ENCODE data around the gene GKN1. TPM values are rescaled to one million over a fixed set of nuclear protein-coding genes. Genes with fewer than 3 reads are reported as not detected.

The GKN1 gene
- total and polyA plus RNA-seq, 2 donors (not counting 1 experiment from before 2014, with no cell fraction given), result not detected

- Histone ChIP-seq H3K79me2 (ENCODE audit: control insufficient read depth, insufficient read depth, low read length) (no peaks in the 10 kb centered on the region), H3K4me1 (ENCODE audit: control insufficient read depth, extremely low read depth, insufficient read depth, low read length) (no peaks in the 10 kb centered on the region), H3K27me3 (ENCODE audit: control insufficient read depth, insufficient read depth, low read length) (no peaks in the 10 kb centered on the region), H3K36me3 (ENCODE audit: control insufficient read depth, insufficient read depth, low read length) (no peaks in the 10 kb centered on the region), H3K9me3 (ENCODE audit: control insufficient read depth, insufficient read depth, low read depth, low read length) (no peaks in the 10 kb centered on the region), H2AFZ (ENCODE audit: low read length) (no peak overlapping the region), H4K20me1 (ENCODE audit: control insufficient read depth, extremely low read depth, insufficient read depth, low read length) (no peaks in the 10 kb centered on the region), H3K9ac (ENCODE audit: insufficient read depth, low read length) (no peak overlapping the region), H3K4me3 (replicated peaks in 1 of 4; ENCODE audit: control extremely low read depth in 1 of 4, insufficient read depth in 1 of 4, low read depth in 3 of 4, low read length in 4 of 4) (no peak overlapping the region), H3K4me2 (ENCODE audit: extremely low read depth, insufficient read depth, low read length) (no peak overlapping the region), H3K27ac (ENCODE audit: insufficient read depth, low read length) (no peak overlapping the region)
- no peak for DNase-seq (ENCODE audit: low read depth in 2 of 2)
- TF ChIP-seq EZH2 (IDR thresholded peaks at IDR 0.05; ENCODE audit: low read length, missing control alignments) (no peak), CTCF (conservative IDR thresholded peaks at IDR 0.05 in 1 of 2, IDR thresholded peaks at IDR 0.05 in 1 of 2; ENCODE audit: low read depth in 1 of 2, low read length in 2 of 2) (no peak)
Observed at GRCh38 chr2:68939962-68940361, 34.5 kb upstream of the GKN1 start.

- Histone ChIP-seq H3K4me3 (replicated peaks in 1 of 4; ENCODE audit: control extremely low read depth in 1 of 4, insufficient read depth in 1 of 4, low read depth in 3 of 4, low read length in 4 of 4) (no peak overlapping the region), H3K4me1 (ENCODE audit: control insufficient read depth, extremely low read depth, insufficient read depth, low read length) (no peaks in the 10 kb centered on the region), H3K36me3 (ENCODE audit: control insufficient read depth, insufficient read depth, low read length) (no peaks in the 10 kb centered on the region), H2AFZ (ENCODE audit: low read length) (no peak overlapping the region), H3K4me2 (ENCODE audit: extremely low read depth, insufficient read depth, low read length) (no peak overlapping the region), H3K9ac (ENCODE audit: insufficient read depth, low read length) (no peak overlapping the region), H3K27me3 (ENCODE audit: control insufficient read depth, insufficient read depth, low read length) (no peaks in the 10 kb centered on the region), H3K27ac (ENCODE audit: insufficient read depth, low read length) (no peak overlapping the region), H3K79me2 (ENCODE audit: control insufficient read depth, insufficient read depth, low read length) (no peaks in the 10 kb centered on the region), H3K9me3 (ENCODE audit: control insufficient read depth, insufficient read depth, low read depth, low read length) (no peaks in the 10 kb centered on the region), H4K20me1 (ENCODE audit: control insufficient read depth, extremely low read depth, insufficient read depth, low read length) (no peaks in the 10 kb centered on the region)
- DNase-seq (ENCODE audit: low read depth in 2 of 2), result no peak
- TF ChIP-seq CTCF (conservative IDR thresholded peaks at IDR 0.05 in 1 of 2, IDR thresholded peaks at IDR 0.05 in 1 of 2; ENCODE audit: low read depth in 1 of 2, low read length in 2 of 2) (no peak), EZH2 (IDR thresholded peaks at IDR 0.05; ENCODE audit: low read length, missing control alignments) (no peak)
Observed at GRCh38 chr2:68940369-68940768, 34.1 kb upstream of the GKN1 start.

GRCh38 chr2:68942827-68943226, 31.6 kb upstream of the GKN1 start:
- Histone ChIP-seq H2AFZ (ENCODE audit: low read length) (no peak overlapping the region), H3K27me3 (ENCODE audit: control insufficient read depth, insufficient read depth, low read length) (no peaks in the 10 kb centered on the region), H3K9me3 (ENCODE audit: control insufficient read depth, insufficient read depth, low read depth, low read length) (no peaks in the 10 kb centered on the region), H3K4me1 (ENCODE audit: control insufficient read depth, extremely low read depth, insufficient read depth, low read length) (no peaks in the 10 kb centered on the region), H3K36me3 (ENCODE audit: control insufficient read depth, insufficient read depth, low read length) (no peaks in the 10 kb centered on the region), H3K27ac (ENCODE audit: insufficient read depth, low read length) (no peak overlapping the region), H4K20me1 (ENCODE audit: control insufficient read depth, extremely low read depth, insufficient read depth, low read length) (no peaks in the 10 kb centered on the region), H3K4me3 (replicated peaks in 1 of 4; ENCODE audit: control extremely low read depth in 1 of 4, insufficient read depth in 1 of 4, low read depth in 3 of 4, low read length in 4 of 4) (no peak overlapping the region), H3K4me2 (ENCODE audit: extremely low read depth, insufficient read depth, low read length) (no peak overlapping the region), H3K9ac (ENCODE audit: insufficient read depth, low read length) (no peak overlapping the region), H3K79me2 (ENCODE audit: control insufficient read depth, insufficient read depth, low read length) (no peaks in the 10 kb centered on the region)
- DNase-seq (ENCODE audit: low read depth in 2 of 2), result no peak
- TF ChIP-seq EZH2 (IDR thresholded peaks at IDR 0.05; ENCODE audit: low read length, missing control alignments) (no peak), CTCF (conservative IDR thresholded peaks at IDR 0.05 in 1 of 2, IDR thresholded peaks at IDR 0.05 in 1 of 2; ENCODE audit: low read depth in 1 of 2, low read length in 2 of 2) (no peak)

Data from fibroblast of lung (primary cell).